Measurements from ENCODE around the gene DCLRE1C.
"Not testable (repeated sequence)": the region's sequence is repeated elsewhere in the genome, so short reads cannot be mapped to it uniquely, and the experiment has no call there.

DNA sequence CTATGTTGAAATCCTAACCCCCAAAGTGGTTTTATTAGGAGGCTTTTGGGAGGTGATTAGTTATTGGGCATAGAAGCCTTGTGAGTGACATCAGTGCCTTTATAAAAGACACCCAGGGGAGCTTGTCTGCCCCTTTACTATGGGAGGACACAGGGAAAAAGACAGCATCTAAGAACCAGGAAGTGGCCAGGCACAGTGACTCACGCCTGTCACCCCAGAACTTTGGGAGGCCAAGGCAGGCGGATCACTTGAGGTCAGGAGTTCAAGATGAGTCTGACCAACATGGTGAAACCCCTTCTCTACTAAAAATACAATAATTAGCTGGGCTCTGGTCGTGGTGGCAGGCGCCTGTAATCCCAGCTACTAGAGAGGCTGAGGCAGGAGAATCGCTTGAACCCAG, 14.9 kb downstream of the DCLRE1C start:
- not testable (repeated sequence) for TF ChIP-seq TEAD4 (IDR thresholded peaks at IDR 0.05; ENCODE audit: low read depth, low read length); SP1 (IDR thresholded peaks at IDR 0.05; ENCODE audit: low read depth, low read length); POLR2AphosphoS5 (IDR thresholded peaks at IDR 0.05; ENCODE audit: low read depth, low read length); SAP30 (IDR thresholded peaks at IDR 0.05; ENCODE audit: insufficient read depth, insufficient replicate concordance, low read length); GABPA (IDR thresholded peaks at IDR 0.05; ENCODE audit: borderline replicate concordance, insufficient read depth, low read length); TAF7 (optimal IDR thresholded peaks at IDR 0.05; ENCODE audit: borderline replicate concordance, low read depth, low read length); EP300 (IDR thresholded peaks at IDR 0.05; ENCODE audit: borderline replicate concordance in 1 of 2, low read depth in 2 of 2, low read length in 2 of 2)
- TF ChIP-seq, protein P1, sequence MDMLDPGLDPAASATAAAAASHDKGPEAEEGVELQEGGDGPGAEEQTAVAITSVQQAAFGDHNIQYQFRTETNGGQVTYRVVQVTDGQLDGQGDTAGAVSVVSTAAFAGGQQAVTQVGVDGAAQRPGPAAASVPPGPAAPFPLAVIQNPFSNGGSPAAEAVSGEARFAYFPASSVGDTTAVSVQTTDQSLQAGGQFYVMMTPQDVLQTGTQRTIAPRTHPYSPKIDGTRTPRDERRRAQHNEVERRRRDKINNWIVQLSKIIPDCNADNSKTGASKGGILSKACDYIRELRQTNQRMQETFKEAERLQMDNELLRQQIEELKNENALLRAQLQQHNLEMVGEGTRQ (IDR thresholded peaks at IDR 0.05; ENCODE audit: low read length) = not testable (repeated sequence)
- TF ChIP-seq, protein P2, sequence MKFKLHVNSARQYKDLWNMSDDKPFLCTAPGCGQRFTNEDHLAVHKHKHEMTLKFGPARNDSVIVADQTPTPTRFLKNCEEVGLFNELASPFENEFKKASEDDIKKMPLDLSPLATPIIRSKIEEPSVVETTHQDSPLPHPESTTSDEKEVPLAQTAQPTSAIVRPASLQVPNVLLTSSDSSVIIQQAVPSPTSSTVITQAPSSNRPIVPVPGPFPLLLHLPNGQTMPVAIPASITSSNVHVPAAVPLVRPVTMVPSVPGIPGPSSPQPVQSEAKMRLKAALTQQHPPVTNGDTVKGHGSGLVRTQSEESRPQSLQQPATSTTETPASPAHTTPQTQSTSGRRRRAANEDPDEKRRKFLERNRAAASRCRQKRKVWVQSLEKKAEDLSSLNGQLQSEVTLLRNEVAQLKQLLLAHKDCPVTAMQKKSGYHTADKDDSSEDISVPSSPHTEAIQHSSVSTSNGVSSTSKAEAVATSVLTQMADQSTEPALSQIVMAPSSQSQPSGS (IDR thresholded peaks at IDR 0.05; ENCODE audit: low read length) = not testable (repeated sequence)

Data from H1 (cell line).